GM23248 (cell line): ENCODE measurements around the gene JMY.

Source experiments
- EZH2 ChIP-seq: fragments of 200-600 bp; sonication (generic); IDR thresholded peaks from 2 replicates; pipeline ENCODE4 v1.6.1; 2018; ENCODE audit warnings: antibody characterized with exemption, mild to moderate bottlenecking; ENCODE audit not compliant: insufficient read depth, poor library complexity, severe bottlenecking
- EZH2phosphoT487 ChIP-seq: fragments of 200-600 bp; sonication (generic); IDR thresholded peaks from 2 replicates; pipeline ENCODE4 v1.6.1; 2018; ENCODE audit warnings: antibody characterized with exemption, moderate library complexity, mild to moderate bottlenecking, low read depth; ENCODE audit not compliant: insufficient read depth

DNA sequence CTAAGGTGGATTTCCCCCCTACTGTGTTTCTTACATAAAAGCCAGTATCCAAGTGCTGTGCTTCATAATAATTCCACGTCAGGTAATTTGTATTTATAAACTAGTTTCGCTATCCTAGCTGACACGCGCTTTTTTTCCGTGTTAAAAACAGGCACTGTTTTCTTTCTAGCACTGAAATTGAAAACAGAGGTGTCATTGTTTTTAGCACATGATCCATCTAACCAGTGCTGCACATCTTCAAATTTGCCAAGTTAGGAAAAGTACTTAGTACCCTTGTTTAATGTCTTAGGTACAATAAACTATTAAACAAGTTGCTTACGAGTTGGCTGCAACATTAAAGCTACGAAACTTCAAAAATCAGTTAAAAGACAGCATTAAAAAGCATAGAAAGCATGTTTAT lies 49.9 kb downstream of the JMY start:
- no peak for TF ChIP-seq EZH2phosphoT487
- no peak for TF ChIP-seq EZH2
